HepG2 (cell line): ENCODE results near the gene SYVN1. TPM values are rescaled to one million over a fixed set of nuclear protein-coding genes. Genes with fewer than 3 reads are reported as not detected.
A peak's percentile ranks its signal among the peaks of the same experiment; 100 is the strongest.

Experiments
- ATAC-seq: fragments of 200-7000 bp; cut with Tn5 transposase; 3 replicates; pipeline ENCODE4 v1.9.1; 2020; ENCODE audit warnings: mild to moderate bottlenecking, moderate library complexity
- BruUV-seq: library from RNA; stranded (reverse); fragments of 400-500 nt; replicated peaks from 2 replicates; lab custom pipeline; 2021; lab: Mats Ljungman, UMichigan
- CTCF ChIA-PET: fragments of 300-600 bp; formaldehyde crosslinking; extraction: SDS; loops from one replicate; lab custom pipeline; 2021; ENCODE audit warnings: low total read pairs, inconsistent platforms, low intra/inter-chr PET ratio; lab: Yijun Ruan, JAX
- POLR2A ChIA-PET: fragments of 350-600 bp; sonication (Branson Sonifier 250); formaldehyde crosslinking; loops from one replicate; lab custom pipeline; 2020; ENCODE audit warnings: antibody characterized with exemption, inconsistent platforms; lab: Yijun Ruan, JAX
- DNase-seq: peaks from one replicate; pipeline ENCODE4 v3.0.0-alpha.2; 2015; ENCODE audit warnings: low spot score
- FAIRE-seq: peaks from 3 replicates; lab custom pipeline; 2011; peaks lifted over from hg19 to GRCh38; lab: Jason Lieb, UNC
- H2AFZ ChIP-seq: one replicate; pipeline ENCODE4 v1.6.1; 2011; ENCODE audit warnings: low read length, inconsistent platforms
- H3K27ac ChIP-seq: fragments of 300-600 bp; 3 replicates; pipeline ENCODE4 v1.8.0; 2011; ENCODE audit warnings: mixed run types, mild to moderate bottlenecking, mixed read lengths, low read length, inconsistent platforms; ENCODE audit not compliant: insufficient read depth; ENCODE audit errors: extremely low read length
- H3K27me3 ChIP-seq, 2 experiments: fragments of 200-600 bp in 1 of 2; 2 replicates in 1 of 2; 3 replicates in 1 of 2; pipeline versions ENCODE4 v1.6.0 to v1.8.0; 2011; ENCODE audit warnings: low read length in 2 of 2, mild to moderate bottlenecking in 2 of 2, moderate library complexity in 2 of 2, inconsistent platforms in 1 of 2; ENCODE audit not compliant: insufficient read depth in 2 of 2, control insufficient read depth in 1 of 2
- H3K36me3 ChIP-seq, 2 experiments: fragments of 200-600 bp in 1 of 2; replicated peaks in 1 of 2; 2 replicates in 1 of 2; 3 replicates in 1 of 2; pipeline versions ENCODE4 v1.5.1 to v1.8.0; 2011; ENCODE audit warnings: low read length in 2 of 2, inconsistent platforms in 1 of 2; ENCODE audit not compliant: insufficient read depth in 2 of 2, control insufficient read depth in 1 of 2
- H3K4me1 ChIP-seq: 2 replicates; pipeline ENCODE4 v1.5.1; 2012; ENCODE audit warnings: low read length, inconsistent platforms; ENCODE audit not compliant: insufficient read depth
- H3K4me2 ChIP-seq: 2 replicates; pipeline ENCODE4 v1.6.0; 2011; ENCODE audit warnings: low read depth, low read length, inconsistent platforms
- H3K4me3 ChIP-seq, 3 experiments: fragments of 200-600 bp in 1 of 3; sonication (generic), shearing (Covaris generic) in 1 of 3; replicated peaks in 1 of 3; 2 replicates each; pipeline ENCODE4 v1.5.1; 2011 to 2016; ENCODE audit warnings: low read length in 3 of 3, inconsistent platforms in 2 of 3, low read depth in 2 of 3, mild to moderate bottlenecking in 2 of 3, control low read depth in 1 of 3, mixed read lengths in 1 of 3; ENCODE audit not compliant: insufficient read depth in 1 of 3
- H3K79me2 ChIP-seq: one replicate; pipeline ENCODE4 v1.6.1; 2011; ENCODE audit warnings: low read length, inconsistent platforms; ENCODE audit not compliant: insufficient read depth
- H3K9ac ChIP-seq: 2 replicates; pipeline ENCODE4 v1.6.0; 2011; ENCODE audit warnings: mild to moderate bottlenecking, low read depth, low read length, inconsistent platforms; ENCODE audit not compliant: insufficient read depth
- H3K9me3 ChIP-seq: 2 replicates; pipeline ENCODE4 v1.5.1; 2012; ENCODE audit warnings: mild to moderate bottlenecking, low read length
- H4K20me1 ChIP-seq: 2 replicates; pipeline ENCODE4 v1.6.0; 2011; ENCODE audit warnings: inconsistent platforms, mild to moderate bottlenecking, low read length, moderate library complexity; ENCODE audit not compliant: insufficient read depth
- CREM ChIP-seq, 2 experiments: sonication (generic) in 1 of 2; formaldehyde crosslinking in 1 of 2; IDR thresholded peaks; 2 replicates each; pipeline versions ENCODE4 v1.4.0 to v1.6.1; 2016 to 2020; ENCODE audit warnings: antibody characterized with exemption in 1 of 2, mild to moderate bottlenecking in 1 of 2, missing genetic modification reagents in 1 of 2
- GPN1 ChIP-seq: sonication (generic); formaldehyde crosslinking; IDR thresholded peaks from 2 replicates; pipeline ENCODE4 v1.5.1; 2020; ENCODE audit warnings: missing genetic modification reagents, borderline replicate concordance
- PTBP1 ChIP-seq: fragments of 200-400 bp; formaldehyde crosslinking; IDR thresholded peaks from 2 replicates; pipeline ENCODE4 v1.6.1; 2018; ENCODE audit warnings: low read length, low read depth; ENCODE audit not compliant: poor library complexity, severe bottlenecking
- ZBTB38 ChIP-seq: sonication (generic); formaldehyde crosslinking; IDR thresholded peaks from 2 replicates; pipeline ENCODE4 v1.5.1; 2020; ENCODE audit warnings: mild to moderate bottlenecking, missing genetic modification reagents
- ZNF101 ChIP-seq: sonication (generic); formaldehyde crosslinking; IDR thresholded peaks from 2 replicates; pipeline ENCODE4 v1.4.0; 2020; ENCODE audit warnings: mild to moderate bottlenecking, low read depth, missing genetic modification reagents, borderline replicate concordance
- ZNF619 ChIP-seq: sonication (generic); formaldehyde crosslinking; IDR thresholded peaks from 2 replicates; pipeline ENCODE4 v1.4.0; 2020; ENCODE audit warnings: mild to moderate bottlenecking, missing genetic modification reagents
- ZZZ3 ChIP-seq: sonication (generic); formaldehyde crosslinking; IDR thresholded peaks from 2 replicates; pipeline ENCODE4 v1.4.0; 2020; ENCODE audit warnings: missing genetic modification reagents, mild to moderate bottlenecking, borderline replicate concordance
- whole genome bisulfite sequencing: methylation state at CpG from one replicate; pipeline ENCODE4 v1.1.6; 2017; ENCODE audit warnings: low lambda C conversion rate; 5-methylcytosine and 5-hydroxymethylcytosine counted together
- in situ Hi-C: cut with HindIII; loops from 2 replicates; pipeline ENCODE4 v1.10.0; 2017; ENCODE audit warnings: low pct_unique_long_range_greater_than_20kb; ENCODE audit not compliant: extremely low pct_ligation_motif_present
- intact Hi-C: fragments of 100-400 bp; cut with micrococcal nuclease; formaldehyde crosslinking; loops from one replicate; pipeline ENCODE4 v1.10.0; 2022; ENCODE audit not compliant: unreplicated experiment
- polyA plus RNA-seq, 8 experiments: library from polyadenylated mRNA; depleted of rRNA in 3 of 8; stranded (reverse) in 7 of 8; unstranded in 1 of 8; fragments of >200 nt; fragmentation: Illumina TruSeq in 4 of 8; extraction: Trizol in 4 of 8; gene quantifications; 2 replicates each; pipeline versions ENCODE4 v1.2.1 to v1.2.3, GENCODE V29; 2011 to 2016; ENCODE audit warnings: low read depth in 4 of 8, missing spikeins in 1 of 8, mixed read lengths in 1 of 8; ENCODE audit not compliant: insufficient read depth in 1 of 8
- total RNA-seq, 5 experiments: library from RNA; depleted of rRNA; stranded (reverse); fragments of >200 nt; fragmentation: Illumina TruSeq; extraction: Trizol; gene quantifications; 2 replicates each; pipeline ENCODE4 v1.2.3, GENCODE V29; 2016; ENCODE audit warnings: low read depth in 1 of 5
- TF ChIP-seq, protein P1 (sequence below): sonication (generic); formaldehyde crosslinking; IDR thresholded peaks from 2 replicates; pipeline ENCODE4 v1.8.1; 2023; ENCODE audit warnings: mild to moderate bottlenecking, missing genetic modification reagents, borderline replicate concordance
- TF ChIP-seq, protein P2 (sequence below): sonication (generic); formaldehyde crosslinking; IDR thresholded peaks from 2 replicates; pipeline ENCODE4 v1.9.0; 2022; ENCODE audit warnings: missing genetic modification reagents, mild to moderate bottlenecking, borderline replicate concordance
- TF ChIP-seq, protein P3 (sequence below): IDR thresholded peaks from 2 replicates; pipeline ENCODE4 v1.6.1; 2016; ENCODE audit warnings: control low read depth
- TF ChIP-seq, protein P4 (sequence below): sonication (generic); formaldehyde crosslinking; IDR thresholded peaks from 2 replicates; pipeline ENCODE4 v1.4.0; 2020; ENCODE audit warnings: missing genetic modification reagents
- TF ChIP-seq, protein P5 (sequence below): sonication (generic); formaldehyde crosslinking; IDR thresholded peaks from 2 replicates; pipeline ENCODE4 v1.4.0; 2020; ENCODE audit warnings: mild to moderate bottlenecking, missing genetic modification reagents

Gene SYVN1
- total and polyA plus RNA-seq, 2 of the 13 experiments (the other 11 are each of a cell fraction or from before 2014, with no cell fraction given): 10.3 to 22.5 TPM

DNA sequence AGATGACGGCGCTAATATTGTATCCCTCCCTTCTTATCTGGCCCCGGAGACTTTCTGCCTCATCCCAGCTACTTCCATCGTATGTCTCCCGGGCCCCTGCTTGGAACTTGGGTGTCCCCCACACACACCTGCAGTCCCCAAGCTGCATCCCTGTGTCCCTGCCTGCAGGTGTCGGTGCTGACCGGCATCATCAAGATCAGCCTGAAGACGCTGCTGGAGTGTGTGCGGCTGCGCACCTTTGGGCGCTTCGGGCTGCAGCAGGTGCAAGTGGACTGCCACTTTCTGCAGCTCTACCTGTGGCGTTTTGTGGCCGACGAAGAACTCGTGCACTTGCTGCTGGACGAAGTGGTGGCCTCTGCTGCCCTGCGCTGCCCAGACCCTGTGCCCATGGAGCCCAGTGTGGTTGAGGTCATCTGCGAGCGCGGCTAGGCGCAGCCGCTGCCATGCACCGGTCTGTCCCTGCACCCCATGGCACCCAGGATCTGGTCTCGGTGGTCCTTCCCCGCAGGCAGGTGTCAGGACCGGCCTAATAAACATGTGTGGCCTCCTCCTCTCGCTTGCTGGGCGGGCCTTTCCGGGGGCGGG lies 23.1 kb downstream of the SYVN1 start:
- H3K9ac ChIP-seq: 0 out of 2 replicates have a peak overlapping the region, but pooled peaks have one; percentile 45
- peaks cover 6 to 17% of the 10 kb centered on the region in 2 experiments; a peak in 4 of 5 replicates for H3K36me3 ChIP-seq
- peak overlapping the region; percentile 82 for H3K4me2 ChIP-seq
- H3K27me3 ChIP-seq: no peaks in the 10 kb centered on the region
- no peak overlapping the region for H2AFZ ChIP-seq
- intact Hi-C loops (loop anchor here (2.0 kb wide), 1 partner anchor 14 kb away; the partner anchor contains the start of gene VPS51), in situ Hi-C loops (loop anchor here (5.0 kb wide), 1 partner anchor 71 kb away; the partner anchor contains the start of gene CAPN1)
- H3K4me1 ChIP-seq: peaks cover 30% of the 10 kb centered on the region
- FAIRE-seq: peak; percentile 30
- no peaks in the 10 kb centered on the region for H4K20me1 ChIP-seq
- peak overlapping the region in 2 of 3 experiments; percentile 23 to 95; a peak in 2 of 6 replicates for H3K4me3 ChIP-seq
- no TSS peak for BruUV-seq
- no peaks in the 10 kb centered on the region for H3K9me3 ChIP-seq
- peak overlapping the region; percentile 60 for H3K27ac ChIP-seq
- CTCF ChIA-PET: interaction anchor here (0.6 to 2.0 kb wide), 4 partner anchors 69 to 142 kb away, joined by 3 to 9 read pairs (median 6); partner anchors contain the start of genes ARL2 and CAPN1
- DNase-seq: no peak
- 86% methylated on average over 10 of the region's 31 CpGs for WGBS
- POLR2A ChIA-PET: interaction anchor here (0.9 to 5.0 kb wide), 31 partner anchors 8 to 336 kb away, joined by 3 to 86 read pairs (median 5); partner anchors contain the start of genes ARL2, BATF2, CAPN1 and DPF2
- H3K79me2 ChIP-seq: peaks cover 7% of the 10 kb centered on the region
- no peak for ATAC-seq
- TF ChIP-seq, protein P1, sequence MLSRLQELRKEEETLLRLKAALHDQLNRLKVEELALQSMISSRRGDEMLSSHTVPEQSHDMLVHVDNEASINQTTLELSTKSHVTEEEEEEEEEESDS (CRISPR knock-in tag): 0 out of 2 replicates have a peak, but pooled peaks have one; percentile 28
- TF ChIP-seq ZNF619 (CRISPR knock-in tag) (no peak), ZNF101 (no peak), ZBTB38 (CRISPR knock-in tag) (peak; percentile 35; the same call in 1 of the 2 replicates), GPN1 (CRISPR knock-in tag) (0 out of 2 replicates have a peak, but pooled peaks have one; percentile 35), PTBP1 (peak; percentile 19), CREM (IDR thresholded peaks at IDR 0.05) (no peak), CREM (CRISPR knock-in tag; IDR thresholded peaks at IDR 0.05) (no peak), ZZZ3 (CRISPR knock-in tag) (0 out of 2 replicates have a peak, but pooled peaks have one; percentile 42)
- TF ChIP-seq, protein P2, sequence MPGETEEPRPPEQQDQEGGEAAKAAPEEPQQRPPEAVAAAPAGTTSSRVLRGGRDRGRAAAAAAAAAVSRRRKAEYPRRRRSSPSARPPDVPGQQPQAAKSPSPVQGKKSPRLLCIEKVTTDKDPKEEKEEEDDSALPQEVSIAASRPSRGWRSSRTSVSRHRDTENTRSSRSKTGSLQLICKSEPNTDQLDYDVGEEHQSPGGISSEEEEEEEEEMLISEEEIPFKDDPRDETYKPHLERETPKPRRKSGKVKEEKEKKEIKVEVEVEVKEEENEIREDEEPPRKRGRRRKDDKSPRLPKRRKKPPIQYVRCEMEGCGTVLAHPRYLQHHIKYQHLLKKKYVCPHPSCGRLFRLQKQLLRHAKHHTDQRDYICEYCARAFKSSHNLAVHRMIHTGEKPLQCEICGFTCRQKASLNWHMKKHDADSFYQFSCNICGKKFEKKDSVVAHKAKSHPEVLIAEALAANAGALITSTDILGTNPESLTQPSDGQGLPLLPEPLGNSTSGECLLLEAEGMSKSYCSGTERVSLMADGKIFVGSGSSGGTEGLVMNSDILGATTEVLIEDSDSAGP: peak; percentile 27; the same call in 1 of the 2 replicates
- TF ChIP-seq, protein P3, sequence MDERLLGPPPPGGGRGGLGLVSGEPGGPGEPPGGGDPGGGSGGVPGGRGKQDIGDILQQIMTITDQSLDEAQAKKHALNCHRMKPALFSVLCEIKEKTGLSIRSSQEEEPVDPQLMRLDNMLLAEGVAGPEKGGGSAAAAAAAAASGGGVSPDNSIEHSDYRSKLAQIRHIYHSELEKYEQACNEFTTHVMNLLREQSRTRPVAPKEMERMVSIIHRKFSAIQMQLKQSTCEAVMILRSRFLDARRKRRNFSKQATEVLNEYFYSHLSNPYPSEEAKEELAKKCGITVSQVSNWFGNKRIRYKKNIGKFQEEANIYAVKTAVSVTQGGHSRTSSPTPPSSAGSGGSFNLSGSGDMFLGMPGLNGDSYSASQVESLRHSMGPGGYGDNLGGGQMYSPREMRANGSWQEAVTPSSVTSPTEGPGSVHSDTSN (CRISPR knock-in tag): no peak
- TF ChIP-seq, protein P4, sequence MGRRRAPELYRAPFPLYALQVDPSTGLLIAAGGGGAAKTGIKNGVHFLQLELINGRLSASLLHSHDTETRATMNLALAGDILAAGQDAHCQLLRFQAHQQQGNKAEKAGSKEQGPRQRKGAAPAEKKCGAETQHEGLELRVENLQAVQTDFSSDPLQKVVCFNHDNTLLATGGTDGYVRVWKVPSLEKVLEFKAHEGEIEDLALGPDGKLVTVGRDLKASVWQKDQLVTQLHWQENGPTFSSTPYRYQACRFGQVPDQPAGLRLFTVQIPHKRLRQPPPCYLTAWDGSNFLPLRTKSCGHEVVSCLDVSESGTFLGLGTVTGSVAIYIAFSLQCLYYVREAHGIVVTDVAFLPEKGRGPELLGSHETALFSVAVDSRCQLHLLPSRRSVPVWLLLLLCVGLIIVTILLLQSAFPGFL (CRISPR knock-in tag): no peak
- TF ChIP-seq, protein P5, sequence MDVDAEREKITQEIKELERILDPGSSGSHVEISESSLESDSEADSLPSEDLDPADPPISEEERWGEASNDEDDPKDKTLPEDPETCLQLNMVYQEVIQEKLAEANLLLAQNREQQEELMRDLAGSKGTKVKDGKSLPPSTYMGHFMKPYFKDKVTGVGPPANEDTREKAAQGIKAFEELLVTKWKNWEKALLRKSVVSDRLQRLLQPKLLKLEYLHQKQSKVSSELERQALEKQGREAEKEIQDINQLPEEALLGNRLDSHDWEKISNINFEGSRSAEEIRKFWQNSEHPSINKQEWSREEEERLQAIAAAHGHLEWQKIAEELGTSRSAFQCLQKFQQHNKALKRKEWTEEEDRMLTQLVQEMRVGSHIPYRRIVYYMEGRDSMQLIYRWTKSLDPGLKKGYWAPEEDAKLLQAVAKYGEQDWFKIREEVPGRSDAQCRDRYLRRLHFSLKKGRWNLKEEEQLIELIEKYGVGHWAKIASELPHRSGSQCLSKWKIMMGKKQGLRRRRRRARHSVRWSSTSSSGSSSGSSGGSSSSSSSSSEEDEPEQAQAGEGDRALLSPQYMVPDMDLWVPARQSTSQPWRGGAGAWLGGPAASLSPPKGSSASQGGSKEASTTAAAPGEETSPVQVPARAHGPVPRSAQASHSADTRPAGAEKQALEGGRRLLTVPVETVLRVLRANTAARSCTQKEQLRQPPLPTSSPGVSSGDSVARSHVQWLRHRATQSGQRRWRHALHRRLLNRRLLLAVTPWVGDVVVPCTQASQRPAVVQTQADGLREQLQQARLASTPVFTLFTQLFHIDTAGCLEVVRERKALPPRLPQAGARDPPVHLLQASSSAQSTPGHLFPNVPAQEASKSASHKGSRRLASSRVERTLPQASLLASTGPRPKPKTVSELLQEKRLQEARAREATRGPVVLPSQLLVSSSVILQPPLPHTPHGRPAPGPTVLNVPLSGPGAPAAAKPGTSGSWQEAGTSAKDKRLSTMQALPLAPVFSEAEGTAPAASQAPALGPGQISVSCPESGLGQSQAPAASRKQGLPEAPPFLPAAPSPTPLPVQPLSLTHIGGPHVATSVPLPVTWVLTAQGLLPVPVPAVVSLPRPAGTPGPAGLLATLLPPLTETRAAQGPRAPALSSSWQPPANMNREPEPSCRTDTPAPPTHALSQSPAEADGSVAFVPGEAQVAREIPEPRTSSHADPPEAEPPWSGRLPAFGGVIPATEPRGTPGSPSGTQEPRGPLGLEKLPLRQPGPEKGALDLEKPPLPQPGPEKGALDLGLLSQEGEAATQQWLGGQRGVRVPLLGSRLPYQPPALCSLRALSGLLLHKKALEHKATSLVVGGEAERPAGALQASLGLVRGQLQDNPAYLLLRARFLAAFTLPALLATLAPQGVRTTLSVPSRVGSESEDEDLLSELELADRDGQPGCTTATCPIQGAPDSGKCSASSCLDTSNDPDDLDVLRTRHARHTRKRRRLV (CRISPR knock-in tag): no peak
